HG03521 (cell line): ENCODE data around the gene SERPINA5.
"Not testable (repeated sequence)": the region's sequence is repeated elsewhere in the genome, so short reads cannot be mapped to it uniquely, and the experiment has no call there.

ENCODE experiments used
- ATAC-seq: cut with Tn5 transposase; IDR thresholded peaks from one replicate; pipeline ENCODE4 v1.9.1; 2021; ENCODE audit warnings: mild to moderate bottlenecking, moderate library complexity; ENCODE audit not compliant: unreplicated experiment

SERPINA5 gene

GRCh38 chr14:94621358-94622134 lies 40.3 kb downstream of the SERPINA5 start:
- no peak for ATAC-seq

- ATAC-seq, result no peak
Measured at GRCh38 chr14:94622653-94623421, 41.6 kb downstream of the SERPINA5 start.

- no peak for ATAC-seq
Measured at GRCh38 chr14:94623422-94623809, 42.2 kb downstream of the SERPINA5 start.

- ATAC-seq, result no peak
Measured at GRCh38 chr14:94623856-94624499, 42.8 kb downstream of the SERPINA5 start.

GRCh38 chr14:94624537-94625352 lies 43.5 kb downstream of the SERPINA5 start:
- ATAC-seq, result no peak

- no peak for ATAC-seq
Measured at GRCh38 chr14:94625353-94625635, 44.1 kb downstream of the SERPINA5 start.

- no peak for ATAC-seq
Measured at GRCh38 chr14:94628578-94628977, 47.4 kb downstream of the SERPINA5 start.

- ATAC-seq, result no peak
Measured at GRCh38 chr14:94630396-94630795, 49.2 kb downstream of the SERPINA5 start.

- no peak for ATAC-seq
Measured at GRCh38 chr14:94631050-94631449, 49.8 kb downstream of the SERPINA5 start.

GRCh38 chr14:94631536-94632304 lies 50.5 kb downstream of the SERPINA5 start:
- no peak for ATAC-seq

GRCh38 chr14:94632305-94632590 lies 51.0 kb downstream of the SERPINA5 start:
- no peak for ATAC-seq

- ATAC-seq, result no peak
Measured at GRCh38 chr14:94633121-94633520, 51.9 kb downstream of the SERPINA5 start.

GRCh38 chr14:94635154-94635553 lies 53.9 kb downstream of the SERPINA5 start:
- no peak for ATAC-seq

- ATAC-seq, result no peak
Measured at GRCh38 chr14:94636744-94637412, 55.7 kb downstream of the SERPINA5 start.

- not testable (repeated sequence) for ATAC-seq
Measured at GRCh38 chr14:94637814-94638213, 56.6 kb downstream of the SERPINA5 start.

GRCh38 chr14:94638339-94638738 lies 57.1 kb downstream of the SERPINA5 start:
- no peak for ATAC-seq

GRCh38 chr14:94638961-94639817 lies 58.0 kb downstream of the SERPINA5 start:
- no peak for ATAC-seq

GRCh38 chr14:94640721-94641631 lies 59.8 kb downstream of the SERPINA5 start:
- no peak for ATAC-seq
